ENCODE results near the gene CHD5. TPM values are rescaled to one million over a fixed set of nuclear protein-coding genes. Genes with fewer than 3 reads are reported as not detected.
A peak's percentile ranks its signal among the peaks of the same experiment; 100 is the strongest.

CHD5 gene
- total and polyA plus RNA-seq, 2 of the 13 experiments (the other 11 are each of a cell fraction or from before 2014, with no cell fraction given) = 0.02 to 0.21 TPM

- H3K4me1 ChIP-seq (ENCODE audit: insufficient read depth, low read length) = peaks cover 23% of the 10 kb centered on the region
- no peaks in the 10 kb centered on the region for H4K20me1 ChIP-seq (ENCODE audit: insufficient read depth, low read length)
- ATAC-seq = peak; percentile 30
- no peak overlapping the region for H3K9ac ChIP-seq (ENCODE audit: insufficient read depth, low read depth, low read length)
- POLR2A ChIA-PET = no interaction called here
- WGBS (ENCODE audit: low lambda C conversion rate) = 55% methylated on average over 11 of the region's 21 CpGs
- no peak overlapping the region for H3K4me3 ChIP-seq (replicated peaks in 1 of 3; ENCODE audit: insufficient read depth in 1 of 3, low read depth in 2 of 3, low read length in 3 of 3)
- in situ Hi-C loops (cut with HindIII; ENCODE audit: extremely low pct_ligation_motif_present, low pct_unique_long_range_greater_than_20kb) = no loop called here
- no peaks in the 10 kb centered on the region for H3K79me2 ChIP-seq (ENCODE audit: insufficient read depth, low read length)
- intact Hi-C loops (cut with micrococcal nuclease; ENCODE audit: unreplicated experiment) = no loop called here
- CTCF ChIA-PET (ENCODE audit: low intra/inter-chr PET ratio, low total read pairs) = no interaction called here
- TF ChIP-seq JUN (CRISPR knock-in tag; IDR thresholded peaks at IDR 0.05) (no peak), ZNF256 (CRISPR knock-in tag; conservative IDR thresholded peaks at IDR 0.05) (no peak), HNRNPL (IDR thresholded peaks at IDR 0.05; ENCODE audit: low read depth, low read length) (peak; percentile 76), DMAP1 (CRISPR knock-in tag; IDR thresholded peaks at IDR 0.05) (no peak), NPAS2 (CRISPR knock-in tag; IDR thresholded peaks at IDR 0.05; ENCODE audit: borderline replicate concordance) (no peak), ZNF160 (CRISPR knock-in tag; IDR thresholded peaks at IDR 0.05) (no peak), NFKBIZ (CRISPR knock-in tag; IDR thresholded peaks at IDR 0.05) (no peak), TFDP1 (CRISPR knock-in tag; IDR thresholded peaks at IDR 0.05; ENCODE audit: borderline replicate concordance) (0 out of 2 replicates have a peak, but pooled peaks have one; percentile 7), ZNF510 (CRISPR knock-in tag; IDR thresholded peaks at IDR 0.05; ENCODE audit: low read depth) (no peak), GPN1 (CRISPR knock-in tag; IDR thresholded peaks at IDR 0.05; ENCODE audit: borderline replicate concordance) (no peak), CBX2 (IDR thresholded peaks at IDR 0.05; ENCODE audit: low read depth, low read length) (no peak), CBX2 (CRISPR knock-in tag; IDR thresholded peaks at IDR 0.05; ENCODE audit: low read depth) (no peak), NCOA1 (CRISPR knock-in tag; IDR thresholded peaks at IDR 0.05) (no peak), IRF1 (CRISPR knock-in tag; IDR thresholded peaks at IDR 0.05; ENCODE audit: low read depth) (no peak), ZSCAN21 (CRISPR knock-in tag; IDR thresholded peaks at IDR 0.05; ENCODE audit: borderline replicate concordance) (no peak), ZSCAN25 (CRISPR knock-in tag; IDR thresholded peaks at IDR 0.05) (no peak)
- TF ChIP-seq, protein P1, sequence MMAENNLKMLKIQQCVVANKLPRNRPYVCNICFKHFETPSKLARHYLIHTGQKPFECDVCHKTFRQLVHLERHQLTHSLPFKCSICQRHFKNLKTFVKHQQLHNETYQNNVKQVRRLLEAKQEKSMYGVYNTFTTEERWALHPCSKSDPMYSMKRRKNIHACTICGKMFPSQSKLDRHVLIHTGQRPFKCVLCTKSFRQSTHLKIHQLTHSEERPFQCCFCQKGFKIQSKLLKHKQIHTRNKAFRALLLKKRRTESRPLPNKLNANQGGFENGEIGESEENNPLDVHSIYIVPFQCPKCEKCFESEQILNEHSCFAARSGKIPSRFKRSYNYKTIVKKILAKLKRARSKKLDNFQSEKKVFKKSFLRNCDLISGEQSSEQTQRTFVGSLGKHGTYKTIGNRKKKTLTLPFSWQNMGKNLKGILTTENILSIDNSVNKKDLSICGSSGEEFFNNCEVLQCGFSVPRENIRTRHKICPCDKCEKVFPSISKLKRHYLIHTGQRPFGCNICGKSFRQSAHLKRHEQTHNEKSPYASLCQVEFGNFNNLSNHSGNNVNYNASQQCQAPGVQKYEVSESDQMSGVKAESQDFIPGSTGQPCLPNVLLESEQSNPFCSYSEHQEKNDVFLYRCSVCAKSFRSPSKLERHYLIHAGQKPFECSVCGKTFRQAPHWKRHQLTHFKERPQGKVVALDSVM (CRISPR knock-in tag; IDR thresholded peaks at IDR 0.05) = no peak
- TF ChIP-seq, protein P2, sequence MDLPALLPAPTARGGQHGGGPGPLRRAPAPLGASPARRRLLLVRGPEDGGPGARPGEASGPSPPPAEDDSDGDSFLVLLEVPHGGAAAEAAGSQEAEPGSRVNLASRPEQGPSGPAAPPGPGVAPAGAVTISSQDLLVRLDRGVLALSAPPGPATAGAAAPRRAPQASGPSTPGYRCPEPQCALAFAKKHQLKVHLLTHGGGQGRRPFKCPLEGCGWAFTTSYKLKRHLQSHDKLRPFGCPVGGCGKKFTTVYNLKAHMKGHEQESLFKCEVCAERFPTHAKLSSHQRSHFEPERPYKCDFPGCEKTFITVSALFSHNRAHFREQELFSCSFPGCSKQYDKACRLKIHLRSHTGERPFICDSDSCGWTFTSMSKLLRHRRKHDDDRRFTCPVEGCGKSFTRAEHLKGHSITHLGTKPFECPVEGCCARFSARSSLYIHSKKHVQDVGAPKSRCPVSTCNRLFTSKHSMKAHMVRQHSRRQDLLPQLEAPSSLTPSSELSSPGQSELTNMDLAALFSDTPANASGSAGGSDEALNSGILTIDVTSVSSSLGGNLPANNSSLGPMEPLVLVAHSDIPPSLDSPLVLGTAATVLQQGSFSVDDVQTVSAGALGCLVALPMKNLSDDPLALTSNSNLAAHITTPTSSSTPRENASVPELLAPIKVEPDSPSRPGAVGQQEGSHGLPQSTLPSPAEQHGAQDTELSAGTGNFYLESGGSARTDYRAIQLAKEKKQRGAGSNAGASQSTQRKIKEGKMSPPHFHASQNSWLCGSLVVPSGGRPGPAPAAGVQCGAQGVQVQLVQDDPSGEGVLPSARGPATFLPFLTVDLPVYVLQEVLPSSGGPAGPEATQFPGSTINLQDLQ (CRISPR knock-in tag; IDR thresholded peaks at IDR 0.05) = no peak
- no peak overlapping the region for H2AFZ ChIP-seq (ENCODE audit: low read length)
- H3K27ac ChIP-seq (ENCODE audit: extremely low read length, insufficient read depth, low read length) = no peak overlapping the region
- FAIRE-seq = no peak
- peak overlapping the region; percentile 32; the same call in 1 of the 2 replicates for H3K4me2 ChIP-seq (ENCODE audit: low read depth, low read length)
- H3K27me3 ChIP-seq (ENCODE audit: control insufficient read depth in 1 of 2, insufficient read depth in 2 of 2, low read length in 2 of 2) = peaks cover 3 to 27% of the 10 kb centered on the region in 2 experiments; a peak in 3 of 5 replicates
- no peak for DNase-seq (ENCODE audit: low spot score)
- no peaks in the 10 kb centered on the region for H3K36me3 ChIP-seq (replicated peaks in 1 of 2; ENCODE audit: control insufficient read depth in 1 of 2, insufficient read depth in 2 of 2, low read length in 2 of 2)
- BruUV-seq (replicated peaks) = no TSS peak
- H3K9me3 ChIP-seq (ENCODE audit: low read length) = no peaks in the 10 kb centered on the region
Observed at GRCh38 chr1:6124746-6125365, 55.3 kb downstream of the CHD5 start.

Data from HepG2 (cell line).